ENCODE data around the gene C1QTNF9.
"Not testable (repeated sequence)": the region's sequence is repeated elsewhere in the genome, so short reads cannot be mapped to it uniquely, and the experiment has no call there.

Gene C1QTNF9

DNA sequence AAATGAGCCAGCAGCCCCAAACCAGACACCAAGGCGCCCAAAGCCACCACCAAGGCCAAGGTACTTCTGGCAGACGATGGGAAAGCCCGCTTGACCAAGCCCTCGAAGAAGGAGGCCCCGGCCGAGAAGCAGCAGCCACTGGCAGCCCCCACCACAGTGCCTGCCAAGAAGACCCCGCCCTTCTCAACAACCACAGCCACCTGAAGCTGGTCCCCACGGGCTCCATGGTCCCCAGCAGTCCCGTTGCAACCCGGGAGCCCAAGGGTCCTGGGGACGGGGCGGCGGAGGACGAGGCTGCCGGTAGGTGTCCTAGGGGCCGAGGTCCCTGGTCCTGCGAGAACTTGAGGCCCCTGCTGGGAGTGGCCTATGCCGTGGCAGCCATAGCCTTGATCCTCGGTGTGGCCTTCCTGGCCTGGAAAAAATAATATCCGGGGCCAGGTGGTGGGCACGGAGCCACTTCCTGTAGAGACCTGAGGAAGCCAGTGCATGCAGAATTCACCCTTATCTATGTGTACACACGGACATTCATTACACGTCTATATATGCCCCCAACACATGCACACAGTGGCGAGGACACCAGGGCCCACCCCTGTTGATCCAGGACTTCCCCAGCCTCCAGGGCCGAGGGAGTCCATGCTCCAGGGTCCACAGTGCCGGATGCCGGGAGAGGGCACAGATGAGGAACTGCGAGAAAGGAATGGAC is 13.8 kb downstream of the C1QTNF9 start:
- DNase-seq (ENCODE audit: low read depth, low spot score) = no peak

DNA sequence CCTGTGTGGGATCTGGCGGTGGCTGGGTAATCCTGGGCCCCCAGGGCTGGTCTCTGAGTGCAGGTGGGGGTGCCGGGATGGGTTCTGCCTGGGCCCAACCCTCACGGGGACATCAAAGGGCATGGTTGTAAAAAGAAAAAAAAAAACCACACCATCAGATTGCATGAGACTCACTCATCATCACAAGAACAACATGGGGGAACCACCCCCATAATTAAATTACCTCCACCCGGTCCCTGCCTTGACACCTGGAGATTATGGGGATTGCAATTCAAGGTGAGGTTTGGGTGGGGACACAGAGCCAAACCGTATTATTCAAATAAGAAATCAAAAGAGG is 14.3 kb downstream of the C1QTNF9 start:
- DNase-seq (ENCODE audit: low read depth, low spot score) = no peak

DNA sequence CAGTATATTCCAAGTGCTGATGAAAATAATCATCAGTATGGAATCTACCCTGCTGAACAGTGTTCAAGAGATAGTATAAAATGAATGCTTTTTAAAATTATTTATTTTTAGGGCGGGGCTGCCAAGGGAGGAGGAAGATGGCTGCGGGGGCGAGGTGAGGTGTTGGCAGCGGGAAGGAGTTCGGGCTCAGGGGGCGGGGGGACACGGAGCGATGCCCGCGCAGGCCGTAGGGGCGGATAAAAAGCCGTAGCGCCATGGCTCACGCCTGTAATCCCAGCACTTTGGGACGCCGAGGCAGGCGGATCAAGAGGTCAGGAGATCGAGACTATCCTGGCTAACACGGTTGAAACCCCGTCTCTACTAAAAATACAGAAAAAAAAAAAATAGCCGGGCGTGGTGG is 18.2 kb downstream of the C1QTNF9 start:
- not testable (repeated sequence) for DNase-seq (ENCODE audit: low read depth, low spot score)

DNA sequence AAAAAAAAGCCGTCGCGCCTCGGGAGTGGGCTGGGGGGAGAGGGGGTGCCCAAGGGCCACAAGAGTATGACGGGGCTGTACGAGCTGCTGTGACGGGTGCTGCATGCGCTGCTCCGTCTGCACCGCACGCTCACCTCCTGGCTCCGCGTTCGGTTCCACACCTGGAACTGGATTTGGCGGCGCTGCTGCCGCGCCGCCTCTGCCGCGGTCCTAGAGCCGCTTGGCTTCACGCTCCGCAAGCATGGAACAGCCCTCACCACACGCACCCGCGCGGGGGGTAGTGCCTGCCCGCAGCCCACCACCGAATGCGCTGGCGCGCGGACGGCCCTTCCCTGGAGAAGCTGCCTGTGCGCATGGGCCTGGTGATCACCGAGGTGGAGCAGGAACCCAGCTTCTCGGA is 18.8 kb downstream of the C1QTNF9 start:
- peak; percentile 23 for DNase-seq (ENCODE audit: low read depth, low spot score)

DNA sequence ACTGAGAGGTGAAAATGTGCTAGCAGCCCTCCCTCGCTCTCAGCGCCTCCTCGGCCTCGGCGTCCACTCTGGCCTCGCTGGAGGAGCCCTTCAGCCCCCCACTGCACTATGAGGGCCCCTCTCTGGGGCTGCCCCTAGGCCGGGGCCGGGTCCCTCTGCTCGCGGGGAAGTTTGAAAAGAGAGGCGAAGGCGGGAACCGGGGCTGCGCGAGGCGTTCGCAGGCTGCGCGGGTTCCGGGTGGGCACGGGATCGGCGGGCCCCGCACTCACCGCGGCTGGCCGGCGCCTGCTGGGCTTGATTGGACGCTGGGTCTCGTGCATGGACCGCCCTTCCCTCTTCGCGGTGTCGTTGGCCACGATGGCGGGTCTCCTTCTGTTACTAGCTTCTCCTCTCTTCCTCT is 29.3 kb downstream of the C1QTNF9 start:
- DNase-seq (ENCODE audit: low read depth, low spot score) = no peak

DNA sequence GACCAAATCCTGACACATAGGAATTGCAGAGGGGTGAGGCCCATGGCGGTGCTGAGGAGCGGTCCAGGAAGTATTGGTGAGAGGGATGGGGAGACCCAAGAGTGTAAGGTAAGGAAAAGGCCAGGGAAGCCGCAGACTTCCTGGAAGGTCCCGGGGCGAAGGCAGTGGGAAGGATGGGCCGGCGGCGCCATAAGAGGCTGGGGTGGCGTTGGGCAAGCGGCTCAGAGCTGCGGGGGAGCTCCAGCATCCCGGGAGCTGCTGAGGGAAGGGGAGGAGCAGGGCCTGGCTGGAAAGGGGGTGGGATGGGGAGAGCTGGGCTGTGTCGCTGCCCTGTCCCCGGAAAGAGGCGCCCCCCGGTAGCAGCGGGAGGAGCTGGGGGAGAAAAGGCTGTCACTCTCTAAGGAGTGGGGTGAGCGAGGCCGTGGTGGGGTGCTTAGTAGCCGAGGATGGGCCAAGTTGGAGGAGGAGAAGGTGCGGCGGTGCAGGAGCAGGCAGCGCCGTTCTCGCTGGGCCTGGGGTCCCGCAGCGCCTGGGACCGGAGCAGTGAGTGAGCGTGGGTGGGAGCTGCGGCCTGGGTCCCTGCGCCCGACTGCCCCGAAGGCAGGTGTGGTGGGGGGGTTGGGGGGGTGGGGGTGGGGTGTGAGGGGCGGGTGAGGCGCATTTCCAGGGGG is 30.7 kb downstream of the C1QTNF9 start:
- no peak for DNase-seq (ENCODE audit: low read depth, low spot score)

DNA sequence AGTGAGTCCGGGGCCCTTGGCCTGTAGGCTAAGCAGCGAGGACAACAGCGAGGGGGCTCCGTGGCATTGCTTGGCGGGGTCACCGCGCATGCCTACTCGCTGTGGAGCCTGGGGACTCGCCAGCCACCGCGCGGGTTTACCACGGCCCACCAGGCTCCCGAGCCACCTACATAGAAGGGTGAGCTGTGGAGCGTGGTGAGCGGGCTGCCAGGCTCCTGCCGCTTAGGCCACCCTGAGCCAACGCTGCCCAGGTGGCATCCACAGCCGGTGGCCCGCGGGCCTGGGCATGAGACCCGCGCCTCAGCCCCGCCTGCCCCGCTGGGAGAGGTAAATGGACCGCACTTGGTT is 31.2 kb downstream of the C1QTNF9 start:
- no peak for DNase-seq (ENCODE audit: low read depth, low spot score)

DNA sequence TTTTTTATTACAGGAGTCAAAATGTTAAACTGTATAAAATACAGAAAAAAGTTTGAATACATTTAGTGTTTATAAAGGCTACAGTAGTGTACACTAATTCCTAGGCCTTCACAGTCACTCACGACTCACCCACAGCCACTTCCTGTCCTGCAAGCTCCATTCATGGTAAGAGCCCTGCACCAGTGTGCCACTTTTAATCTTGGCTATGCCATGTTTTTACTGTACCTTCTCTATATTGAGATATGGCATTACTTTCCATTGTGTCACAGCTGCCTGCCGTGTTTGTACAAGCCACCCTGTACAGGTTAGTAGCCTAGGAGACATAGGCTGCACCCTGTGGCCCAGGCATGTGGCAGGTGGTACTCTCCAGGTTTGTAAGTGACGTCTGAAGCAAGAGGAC is 32.1 kb downstream of the C1QTNF9 start:
- no peak for DNase-seq (ENCODE audit: low read depth, low spot score)

DNA sequence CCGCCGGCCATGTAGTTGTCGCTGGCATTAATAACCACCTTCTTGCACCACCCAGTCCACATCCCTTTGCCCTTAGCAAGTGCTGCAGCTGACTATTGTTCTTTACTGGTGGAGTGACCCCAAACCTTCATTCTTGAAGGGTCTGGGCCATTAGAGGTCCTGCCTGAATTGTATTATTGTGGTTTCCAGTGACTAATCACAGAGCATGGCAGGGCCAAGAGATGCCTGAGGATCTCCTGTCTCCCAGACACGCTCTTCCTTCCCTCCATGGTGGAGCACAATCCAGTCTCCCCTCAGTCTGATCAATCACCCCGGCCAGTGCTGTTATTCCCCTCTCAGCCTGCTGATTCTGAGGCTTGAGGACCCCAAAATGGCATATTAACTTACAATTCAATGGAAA is 39.0 kb downstream of the C1QTNF9 start:
- no peak for DNase-seq (ENCODE audit: low read depth, low spot score)

DNA sequence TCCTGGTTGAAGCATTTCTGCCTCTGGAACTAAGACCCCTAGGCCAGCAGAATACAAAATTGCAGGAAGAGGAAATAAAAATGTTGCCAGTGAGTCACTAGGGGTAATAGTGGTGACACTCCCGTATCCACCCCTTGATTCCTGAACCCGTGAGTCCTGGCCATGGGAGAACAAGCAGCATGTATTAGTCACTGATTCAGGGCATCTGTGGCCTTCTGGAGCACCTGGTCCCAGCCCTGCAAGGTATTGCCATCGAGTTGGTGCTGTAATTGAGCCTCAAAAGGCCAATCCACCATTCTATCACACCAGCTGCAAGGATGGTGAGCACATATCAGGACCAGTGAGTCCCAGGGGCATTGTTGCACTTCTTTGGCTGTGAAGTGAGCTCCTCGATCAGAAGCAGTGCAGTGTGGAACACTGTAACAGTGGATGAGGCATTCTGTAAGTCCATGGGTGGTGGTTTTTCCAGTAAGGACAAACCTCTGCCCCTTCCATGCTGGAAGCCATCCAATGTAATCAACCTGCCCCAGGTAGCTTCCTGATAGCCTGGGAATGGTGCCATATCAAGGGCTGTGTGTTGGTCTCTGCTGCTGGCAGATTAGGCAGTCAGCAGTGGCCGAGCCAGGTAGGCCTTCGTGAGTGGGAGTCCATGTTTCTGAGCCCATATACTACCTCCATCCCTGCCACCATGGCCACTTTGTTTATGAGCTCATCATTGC is 39.6 kb downstream of the C1QTNF9 start:
- no peak for DNase-seq (ENCODE audit: low read depth, low spot score)

DNA sequence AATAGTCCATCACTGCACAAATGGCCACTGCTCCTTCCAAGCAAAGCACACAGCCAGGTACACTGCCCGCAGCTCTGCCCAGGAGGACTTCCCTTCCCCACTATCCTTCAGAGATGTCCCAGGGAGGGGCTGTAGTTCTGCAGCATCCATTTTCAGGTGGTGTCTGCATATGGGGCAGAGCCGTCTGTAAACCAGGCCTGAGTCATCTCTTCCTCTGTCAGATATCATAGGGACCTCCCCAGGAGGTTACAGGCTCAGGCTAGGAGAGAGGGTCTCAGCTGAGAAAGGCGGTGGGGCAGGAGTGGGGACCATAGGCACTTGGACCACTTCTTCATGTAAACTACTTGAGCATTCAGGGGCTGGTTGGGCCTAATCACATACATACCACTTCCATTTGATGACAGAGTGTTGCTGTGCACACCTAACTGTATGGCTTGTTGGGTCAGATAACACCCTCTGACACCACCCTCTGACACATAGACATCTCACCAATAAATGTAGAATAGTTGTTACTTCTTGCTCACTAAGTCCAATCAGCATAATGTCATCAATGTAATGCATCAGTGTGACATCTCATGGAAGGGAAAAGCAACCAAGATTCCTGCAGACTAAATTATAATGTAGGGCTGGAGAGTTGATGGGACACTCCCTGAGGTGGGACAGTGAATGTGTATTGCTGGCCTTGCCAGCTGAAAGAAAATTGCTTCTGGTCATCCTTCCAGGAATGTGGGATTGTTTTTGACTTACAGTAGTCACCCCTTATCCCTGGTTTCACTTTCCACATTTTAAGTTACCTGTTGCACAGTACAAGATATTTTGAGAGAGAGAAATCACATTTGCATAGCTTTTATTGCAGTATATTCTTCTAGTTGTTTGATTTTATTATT is 40.6 kb downstream of the C1QTNF9 start:
- not testable (repeated sequence) for DNase-seq (ENCODE audit: low read depth, low spot score)

DNA sequence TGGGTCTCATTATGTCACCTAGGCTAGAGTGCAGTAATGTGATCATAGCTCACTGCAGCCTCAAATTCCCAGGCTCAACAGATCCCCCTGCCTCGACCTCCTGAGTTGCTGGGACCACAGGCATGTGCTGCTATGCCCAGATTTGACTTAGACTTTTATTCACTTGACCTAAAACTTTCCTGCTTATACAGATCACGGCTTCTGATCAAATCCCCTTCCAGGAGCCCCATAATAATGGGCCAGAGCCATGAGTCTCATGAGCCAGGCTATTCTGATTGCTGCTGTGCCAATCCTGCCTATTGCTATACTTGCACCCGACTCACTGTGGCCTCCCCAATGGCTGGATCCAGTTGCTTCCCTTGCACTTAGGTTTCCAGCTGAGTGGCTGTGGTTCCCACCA is 42.0 kb downstream of the C1QTNF9 start:
- no peak for DNase-seq (ENCODE audit: low read depth, low spot score)

DNA sequence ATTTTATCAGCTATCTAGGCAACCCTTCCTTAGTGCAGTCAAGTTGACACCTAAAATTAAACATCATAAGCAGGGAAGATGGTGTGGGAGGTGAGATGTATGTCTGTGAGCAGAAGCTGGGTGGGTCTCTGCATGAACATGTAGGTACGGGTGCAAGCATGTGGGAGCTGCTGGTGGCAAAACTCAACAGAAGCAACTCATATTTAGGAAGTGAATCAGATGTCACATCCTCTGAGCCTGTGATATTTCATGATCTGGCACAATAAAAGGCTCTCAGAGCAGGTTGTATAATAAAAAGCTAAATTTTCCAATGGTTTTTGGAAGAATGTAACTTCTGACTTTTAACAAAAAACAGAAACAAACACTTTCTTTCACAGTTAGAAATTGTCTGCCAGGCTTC is 44.4 kb downstream of the C1QTNF9 start:
- no peak for DNase-seq (ENCODE audit: low read depth, low spot score)

DNA sequence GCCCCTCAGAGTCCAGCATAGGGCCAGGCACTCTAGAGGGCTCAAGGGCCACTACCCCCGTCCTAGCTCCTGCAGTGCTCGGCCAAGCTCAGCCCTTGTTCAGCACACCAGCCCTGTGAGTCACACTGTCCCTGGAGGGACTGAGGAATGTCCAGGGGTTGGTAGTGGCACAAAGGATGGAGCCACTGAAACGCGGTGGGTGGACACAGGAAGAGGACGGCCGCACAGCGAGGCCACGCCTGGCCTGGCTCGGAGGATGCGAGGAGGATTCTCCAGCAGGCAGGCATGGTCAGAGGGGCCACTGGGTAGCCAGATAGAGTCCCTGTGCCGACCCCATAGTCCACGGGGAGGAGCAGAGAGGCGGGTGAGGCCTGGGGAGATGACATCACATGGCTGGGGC is 45.7 kb downstream of the C1QTNF9 start:
- DNase-seq (ENCODE audit: low read depth, low spot score) = no peak

DNA sequence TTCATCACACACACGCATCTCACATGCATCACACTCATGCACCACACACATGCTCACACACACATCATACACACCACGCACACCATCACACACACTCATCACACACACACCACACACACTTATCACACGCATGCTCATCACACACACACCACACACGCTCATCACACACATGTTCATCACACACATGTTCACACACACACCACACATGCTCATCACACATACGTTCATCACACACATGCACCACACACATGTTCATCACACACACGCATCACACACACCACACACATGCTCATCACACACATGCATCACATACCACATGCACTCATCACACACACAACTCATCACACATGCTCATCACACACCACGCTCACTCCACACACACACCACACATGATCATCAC is 46.9 kb downstream of the C1QTNF9 start:
- no peak for DNase-seq (ENCODE audit: low read depth, low spot score)

DNA sequence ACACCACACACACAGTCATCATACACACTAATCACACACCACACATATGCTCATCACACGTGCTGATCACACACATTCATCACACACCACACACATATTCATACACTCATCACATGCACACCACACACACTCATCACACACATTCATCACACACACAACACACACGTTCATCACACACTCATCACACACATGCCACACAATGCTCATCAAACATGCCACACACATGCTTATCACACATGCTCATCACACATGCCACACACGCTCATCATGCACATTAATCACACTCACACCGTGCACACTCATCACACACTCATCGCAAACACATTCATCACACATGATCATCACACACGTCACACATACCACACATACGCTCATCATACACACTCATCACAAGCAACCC is 47.5 kb downstream of the C1QTNF9 start:
- DNase-seq (ENCODE audit: low read depth, low spot score) = no peak

DNA sequence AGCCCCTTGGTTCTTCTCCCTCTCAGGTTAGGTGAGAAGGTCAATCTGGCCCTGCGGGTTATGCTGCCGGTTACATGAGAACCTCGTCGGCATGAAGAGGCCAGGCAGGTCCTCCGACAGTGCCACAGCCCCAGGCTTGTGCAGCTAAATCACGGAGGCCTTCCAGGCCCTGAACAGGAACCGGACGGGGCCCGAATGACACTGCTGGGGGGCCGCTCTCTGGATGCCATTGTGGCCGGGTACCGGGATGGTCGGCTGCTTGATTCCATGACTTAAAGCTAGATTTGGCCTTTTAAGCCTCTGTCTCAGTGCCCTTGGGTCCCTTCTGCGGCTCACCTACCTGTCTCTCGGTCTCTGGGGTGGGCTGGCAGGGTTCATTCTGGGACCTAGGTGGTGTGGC is 48.4 kb downstream of the C1QTNF9 start:
- DNase-seq (ENCODE audit: low read depth, low spot score) = no peak

DNA sequence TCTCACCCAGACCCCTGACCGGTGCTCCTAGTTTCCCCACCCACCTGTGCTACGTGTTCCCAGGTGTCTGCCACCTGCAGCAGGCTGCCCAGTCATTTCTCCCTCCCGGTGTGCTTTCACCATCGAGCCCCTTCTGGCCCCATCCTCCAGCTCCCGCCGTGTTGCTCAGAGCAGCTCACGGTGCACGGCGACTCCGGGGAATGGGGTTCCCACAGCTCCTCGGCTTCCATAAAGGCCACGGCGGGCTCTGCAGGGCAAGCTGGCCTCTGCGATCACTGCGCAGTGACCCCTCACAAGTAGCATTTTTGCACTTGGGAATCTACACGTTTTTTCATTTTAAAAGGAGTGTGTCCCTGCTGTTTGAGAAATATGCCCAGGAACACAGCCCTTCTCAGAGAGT is 49.5 kb downstream of the C1QTNF9 start:
- not testable (repeated sequence) for DNase-seq (ENCODE audit: low read depth, low spot score)

DNA sequence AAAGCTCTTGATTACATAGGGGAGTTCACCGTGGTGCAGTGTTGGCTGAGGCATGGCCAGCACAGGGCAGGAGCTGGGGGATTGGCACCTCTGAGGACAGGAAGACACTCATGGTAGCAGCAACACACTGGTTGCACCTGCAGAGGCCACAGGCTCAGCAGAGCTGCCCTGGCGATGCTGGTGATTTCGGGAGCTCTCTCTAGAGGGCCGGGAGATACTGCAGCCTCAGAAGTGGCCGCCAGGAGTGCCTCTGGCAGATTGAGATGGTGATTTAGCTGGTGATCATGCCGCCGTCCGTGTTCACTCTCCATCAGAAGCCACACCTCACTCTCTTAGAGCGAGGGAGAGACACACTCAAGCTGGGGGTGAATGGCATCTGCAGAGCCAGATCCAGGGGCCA is 49.9 kb downstream of the C1QTNF9 start:
- DNase-seq (ENCODE audit: low read depth, low spot score) = not testable (repeated sequence)

DNA sequence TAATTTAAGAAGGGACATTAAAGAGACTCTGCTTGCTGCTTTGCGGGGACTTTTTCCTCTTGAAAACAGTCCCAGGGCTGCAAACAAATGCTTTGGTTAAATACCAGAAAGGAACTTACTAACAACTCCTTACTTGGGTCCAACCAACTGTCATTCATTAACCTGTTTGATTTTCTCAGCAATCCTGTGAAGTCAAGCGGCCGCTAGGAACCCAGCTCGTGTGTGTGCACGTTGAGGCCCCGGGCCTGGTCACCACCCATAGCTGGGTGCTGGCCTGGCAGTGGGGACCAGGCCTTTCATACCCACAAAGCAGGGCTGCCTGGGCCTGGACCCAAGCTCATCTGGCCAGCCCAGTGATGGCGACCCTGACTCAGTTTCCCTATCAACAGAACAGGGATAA is 50.7 kb downstream of the C1QTNF9 start:
- no peak for DNase-seq (ENCODE audit: low read depth, low spot score)

DNA sequence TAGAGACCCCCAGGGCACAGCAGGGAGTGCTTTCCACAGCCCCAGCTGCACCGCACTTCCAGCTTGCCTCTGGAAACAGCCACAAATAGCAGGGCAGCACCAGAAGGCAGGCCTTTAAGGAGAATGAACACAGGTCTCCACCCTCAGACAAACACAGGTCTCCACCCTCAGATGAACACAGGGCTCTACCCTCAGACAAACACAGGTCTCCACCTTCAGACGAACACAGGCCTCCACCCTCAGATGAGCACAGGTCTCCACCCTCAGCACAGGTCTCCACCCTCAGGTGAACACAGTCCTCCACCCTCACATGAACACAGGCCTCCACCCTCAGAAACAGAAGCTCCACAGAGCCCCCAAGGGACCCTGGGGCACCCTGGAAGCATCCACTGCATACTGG is 51.7 kb downstream of the C1QTNF9 start:
- DNase-seq (ENCODE audit: low read depth, low spot score) = no peak

DNA sequence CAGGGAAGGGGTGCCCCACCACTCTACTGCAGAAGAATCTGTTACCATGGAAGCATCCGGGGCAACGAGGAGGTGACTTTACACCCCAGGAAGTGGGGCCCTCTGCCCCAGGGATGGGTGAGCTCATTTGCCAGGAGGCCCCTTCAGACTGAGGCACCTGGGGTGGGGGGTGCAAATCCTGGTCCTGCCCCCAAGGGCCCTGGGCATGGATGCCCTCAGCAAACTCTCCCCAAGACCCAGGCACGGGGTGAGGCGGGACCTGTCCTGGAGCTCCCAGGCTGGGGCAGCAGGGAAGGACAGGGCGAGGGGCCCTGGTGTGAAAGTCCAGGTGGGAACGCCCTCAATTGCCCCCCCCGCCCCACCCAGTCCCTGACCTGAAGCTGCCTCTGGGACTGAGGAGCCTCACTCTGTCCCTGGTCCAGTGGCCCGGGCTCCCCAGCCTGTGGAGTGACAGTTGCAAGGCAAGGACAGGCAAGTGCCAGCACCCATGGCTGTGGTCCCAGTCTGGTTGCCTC is 52.5 kb downstream of the C1QTNF9 start:
- no peak for DNase-seq (ENCODE audit: low read depth, low spot score)
